GM10248 (cell line): ENCODE measurements around the gene DRAXIN.

Experiments used
- CTCF ChIA-PET: fragments of 300-600 bp; sonication (Branson Sonifier 250); formaldehyde crosslinking; extraction: SDS; loops from one replicate; lab custom pipeline; 2021; ENCODE audit warnings: antibody characterized with exemption; lab: Yijun Ruan, JAX
- POLR2A ChIA-PET: fragments of 350-650 bp; sonication (Branson Sonifier 250); formaldehyde crosslinking; extraction: SDS; loops from one replicate; lab custom pipeline; 2020; ENCODE audit warnings: antibody characterized with exemption; lab: Yijun Ruan, JAX
- DNase-seq: peaks from one replicate; pipeline ENCODE4 v3.0.0; 2012; ENCODE audit errors: extremely low spot score
- CTCF ChIP-seq: IDR thresholded peaks from 2 replicates; pipeline ENCODE4 v1.5.1; 2012; ENCODE audit warnings: mild to moderate bottlenecking, low read depth; ENCODE audit errors: extremely low read depth, missing control alignments, control extremely low read depth

The DRAXIN gene

GRCh38 chr1:11733306-11733705 is 41.8 kb downstream of the DRAXIN start:
- no peak for TF ChIP-seq CTCF
- ChIA-PET CTCF (no interaction called here), POLR2A (no interaction called here)
- no peak for DNase-seq

- CTCF ChIA-PET = interaction anchor here (1.8 to 4.3 kb wide), 6 partner anchors 13 to 698 kb away, joined by 6 to 17 read pairs (median 10); partner anchors contain the start of gene FBXO6
Observed at GRCh38 chr1:11735531-11735853, 44.0 kb downstream of the DRAXIN start.

GRCh38 chr1:11735854-11736745 is 44.6 kb downstream of the DRAXIN start, which contains the start of gene AGTRAP:
AGTRAP (plus strand) TSS chr1:11736136; CDS start chr1:11736209, 73 bp downstream.
- peak; percentile 94 for DNase-seq
- POLR2A ChIA-PET = interaction anchor here (1.0 kb wide), 2 partner anchors 11 to 172 kb away, joined by 3 to 4 read pairs; no protein-coding TSS in a partner anchor
- no peak for TF ChIP-seq CTCF

More at GRCh38 chr1:11735531-11735853, 44.0 kb downstream of the DRAXIN start:
- DNase-seq = no peak
- no peak for TF ChIP-seq CTCF
- POLR2A ChIA-PET = interaction anchor here (1.0 kb wide), 2 partner anchors 10 to 173 kb away, joined by 3 to 4 read pairs; no protein-coding TSS in a partner anchor

GRCh38 chr1:11736746-11737639 is 45.5 kb downstream of the DRAXIN start:
- ChIA-PET POLR2A (no interaction called here), CTCF (interaction anchor here (1.0 to 4.3 kb wide), 9 partner anchors 12 to 699 kb away, joined by 3 to 17 read pairs (median 6); partner anchors contain the start of gene FBXO6)
- TF ChIP-seq CTCF = no peak
- peak; percentile 58 for DNase-seq

More at GRCh38 chr1:11735854-11736745, 44.6 kb downstream of the DRAXIN start, which contains the start of gene AGTRAP:
- CTCF ChIA-PET = interaction anchor here (1.4 to 4.3 kb wide), 8 partner anchors 13 to 698 kb away, joined by 4 to 17 read pairs (median 8); partner anchors contain the start of gene FBXO6

GRCh38 chr1:11738096-11738495 is 46.6 kb downstream of the DRAXIN start:
- no peak for TF ChIP-seq CTCF
- POLR2A ChIA-PET = no interaction called here
- CTCF ChIA-PET = interaction anchor here (1.5 to 4.3 kb wide), 4 partner anchors 12 to 92 kb away, joined by 4 to 17 read pairs (median 6); no protein-coding TSS in a partner anchor
- DNase-seq = no peak

GRCh38 chr1:11738783-11739182 is 47.3 kb downstream of the DRAXIN start:
- no peak for DNase-seq
- ChIA-PET CTCF (interaction anchor here (1.2 to 2.3 kb wide), 3 partner anchors 11 to 76 kb away, joined by 3 to 6 read pairs (median 4); no protein-coding TSS in a partner anchor), POLR2A (no interaction called here)
- TF ChIP-seq CTCF = no peak
